NB4 (cell line): ENCODE results near the gene MLANA.

ENCODE experiments used
- MAX ChIP-seq: IDR thresholded peaks from 2 replicates; pipeline ENCODE4 v1.6.1; 2011; ENCODE audit warnings: low read depth, low read length
- POLR2A ChIP-seq: IDR thresholded peaks from 2 replicates; pipeline ENCODE4 v1.6.1; 2011; ENCODE audit warnings: mild to moderate bottlenecking; ENCODE audit not compliant: insufficient read length; ENCODE audit errors: extremely low read depth
- TF ChIP-seq, protein P1 (sequence below): IDR thresholded peaks from one replicate; pipeline ENCODE4 v1.5.1; 2012; ENCODE audit warnings: low read depth, low read length

GRCh38 chr9:5949103-5949699 lies 58.5 kb downstream of the MLANA start:
- TF ChIP-seq, protein P1, sequence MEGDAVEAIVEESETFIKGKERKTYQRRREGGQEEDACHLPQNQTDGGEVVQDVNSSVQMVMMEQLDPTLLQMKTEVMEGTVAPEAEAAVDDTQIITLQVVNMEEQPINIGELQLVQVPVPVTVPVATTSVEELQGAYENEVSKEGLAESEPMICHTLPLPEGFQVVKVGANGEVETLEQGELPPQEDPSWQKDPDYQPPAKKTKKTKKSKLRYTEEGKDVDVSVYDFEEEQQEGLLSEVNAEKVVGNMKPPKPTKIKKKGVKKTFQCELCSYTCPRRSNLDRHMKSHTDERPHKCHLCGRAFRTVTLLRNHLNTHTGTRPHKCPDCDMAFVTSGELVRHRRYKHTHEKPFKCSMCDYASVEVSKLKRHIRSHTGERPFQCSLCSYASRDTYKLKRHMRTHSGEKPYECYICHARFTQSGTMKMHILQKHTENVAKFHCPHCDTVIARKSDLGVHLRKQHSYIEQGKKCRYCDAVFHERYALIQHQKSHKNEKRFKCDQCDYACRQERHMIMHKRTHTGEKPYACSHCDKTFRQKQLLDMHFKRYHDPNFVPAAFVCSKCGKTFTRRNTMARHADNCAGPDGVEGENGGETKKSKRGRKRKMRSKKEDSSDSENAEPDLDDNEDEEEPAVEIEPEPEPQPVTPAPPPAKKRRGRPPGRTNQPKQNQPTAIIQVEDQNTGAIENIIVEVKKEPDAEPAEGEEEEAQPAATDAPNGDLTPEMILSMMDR = no peak
- TF ChIP-seq POLR2A (no peak), MAX (no peak)
